Stimulated activated CD8-positive, alpha-beta memory T cell treated with anti-CD3 and anti-CD28 coated beads, Interleukin-4, amount 100 ng/mL, for 24 hours (primary cell): ENCODE data around the gene IGF2R.
"Not testable (repeated sequence)": the region's sequence is repeated elsewhere in the genome, so short reads cannot be mapped to it uniquely, and the experiment has no call there.

Experiments used
- DNase-seq: peaks from one replicate; pipeline ENCODE4 v3.0.0-alpha.2; 2020; ENCODE audit warnings: low read depth

IGF2R gene

GRCh38 chr6:160124605-160125004, 155.7 kb downstream of the IGF2R start:
- DNase-seq, result no peak

- DNase-seq, result not testable (repeated sequence)
Measured at GRCh38 chr6:160125105-160125504, 156.2 kb downstream of the IGF2R start.

- no peak for DNase-seq
Measured at GRCh38 chr6:160127270-160128124, 158.6 kb downstream of the IGF2R start.

- no peak for DNase-seq
Measured at GRCh38 chr6:160128125-160128683, 159.3 kb downstream of the IGF2R start.

GRCh38 chr6:160128879-160129516, 160.1 kb downstream of the IGF2R start:
- DNase-seq, result no peak

- no peak for DNase-seq
Measured at GRCh38 chr6:160129881-160130615, 161.2 kb downstream of the IGF2R start.

GRCh38 chr6:160130729-160131484, 162.0 kb downstream of the IGF2R start:
- DNase-seq, result no peak

GRCh38 chr6:160131636-160132296, 162.9 kb downstream of the IGF2R start:
- DNase-seq, result no peak

GRCh38 chr6:160132297-160132637, 163.4 kb downstream of the IGF2R start:
- DNase-seq, result no peak

- no peak for DNase-seq
Measured at GRCh38 chr6:160132776-160133338, 164.0 kb downstream of the IGF2R start.

GRCh38 chr6:160133441-160134336, 164.8 kb downstream of the IGF2R start:
- no peak for DNase-seq

GRCh38 chr6:160134337-160134751, 165.5 kb downstream of the IGF2R start:
- DNase-seq, result not testable (repeated sequence)

- DNase-seq, result no peak
Measured at GRCh38 chr6:160134779-160135547, 166.1 kb downstream of the IGF2R start.

GRCh38 chr6:160135907-160136655, 167.2 kb downstream of the IGF2R start:
- no peak for DNase-seq

- no peak for DNase-seq
Measured at GRCh38 chr6:160137130-160137988, 168.5 kb downstream of the IGF2R start.

GRCh38 chr6:160137989-160138835, 169.3 kb downstream of the IGF2R start:
- DNase-seq, result peak; percentile 41
